Measurements from ENCODE around the gene PPM1A. TPM values are rescaled to one million over a fixed set of nuclear protein-coding genes. Genes with fewer than 3 reads are reported as not detected.

The PPM1A gene
- total and polyA plus RNA-seq, 7 donors: 54.0 to 174 (median 129) TPM

DNA sequence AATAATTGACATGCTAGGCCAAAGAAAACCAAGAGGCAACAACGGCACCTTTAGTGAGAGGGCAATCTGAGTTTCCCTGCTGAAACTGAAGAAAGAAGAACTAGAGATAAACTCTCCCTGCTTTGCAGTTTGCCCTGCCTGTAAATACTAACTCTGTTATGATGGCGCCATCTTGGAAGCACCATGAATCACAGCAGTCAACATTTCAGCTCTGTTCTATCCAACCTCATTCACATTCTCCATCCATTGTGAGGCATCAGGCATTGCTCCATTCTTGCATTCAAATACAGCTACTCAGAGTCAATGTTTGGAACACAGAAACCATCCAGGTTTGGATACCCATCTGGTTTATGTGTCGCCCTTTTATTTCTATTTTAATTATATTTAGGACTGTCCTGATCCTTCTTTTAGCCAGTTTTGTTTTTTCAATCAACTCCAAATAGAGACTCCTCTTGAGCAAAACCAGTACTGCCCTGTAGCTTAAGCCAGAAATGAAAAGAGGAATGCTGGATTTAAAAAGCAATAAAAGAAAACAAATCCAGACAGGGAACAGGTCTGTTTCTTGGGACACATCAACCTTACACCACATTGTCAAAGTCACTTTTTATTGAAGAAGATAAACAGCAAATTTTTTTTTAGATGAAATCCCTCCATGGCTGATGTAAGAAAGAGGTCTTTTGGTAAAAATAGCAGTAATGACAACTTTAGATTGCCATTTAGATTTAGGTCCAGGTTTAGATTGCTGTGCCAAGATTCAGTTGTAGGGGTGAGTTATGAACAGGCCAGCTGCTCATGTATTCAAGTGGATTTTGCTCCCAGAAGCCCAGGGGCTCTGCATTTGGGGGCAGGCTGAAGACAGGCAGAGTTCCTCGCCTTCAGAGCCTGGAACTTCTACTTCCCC, 33.3 kb upstream of the PPM1A start:
- Histone ChIP-seq H3K27me3 (ENCODE audit: insufficient read depth in 3 of 3, low read length in 2 of 3) (no peaks in the 10 kb centered on the region), H3K9me3 (no peaks in the 10 kb centered on the region), H3K4me1 (peaks cover 37% of the 10 kb centered on the region), H3K27ac (peak overlapping the region; percentile 57), H3K36me3 (ENCODE audit: insufficient read depth in 1 of 2, low read depth in 1 of 2) (no peaks in the 10 kb centered on the region), H3K4me3 (no peak overlapping the region)
- 66 to 78% (median 73%) methylated on average over 4 of the region's 4 CpGs for WGBS, 3 donors
- intact Hi-C loops (cut with DNase I): no loop called here
- ATAC-seq (peak; percentile 61 to 92 (median 83)), DNase-seq (no peak)
- TF ChIP-seq, protein P1, sequence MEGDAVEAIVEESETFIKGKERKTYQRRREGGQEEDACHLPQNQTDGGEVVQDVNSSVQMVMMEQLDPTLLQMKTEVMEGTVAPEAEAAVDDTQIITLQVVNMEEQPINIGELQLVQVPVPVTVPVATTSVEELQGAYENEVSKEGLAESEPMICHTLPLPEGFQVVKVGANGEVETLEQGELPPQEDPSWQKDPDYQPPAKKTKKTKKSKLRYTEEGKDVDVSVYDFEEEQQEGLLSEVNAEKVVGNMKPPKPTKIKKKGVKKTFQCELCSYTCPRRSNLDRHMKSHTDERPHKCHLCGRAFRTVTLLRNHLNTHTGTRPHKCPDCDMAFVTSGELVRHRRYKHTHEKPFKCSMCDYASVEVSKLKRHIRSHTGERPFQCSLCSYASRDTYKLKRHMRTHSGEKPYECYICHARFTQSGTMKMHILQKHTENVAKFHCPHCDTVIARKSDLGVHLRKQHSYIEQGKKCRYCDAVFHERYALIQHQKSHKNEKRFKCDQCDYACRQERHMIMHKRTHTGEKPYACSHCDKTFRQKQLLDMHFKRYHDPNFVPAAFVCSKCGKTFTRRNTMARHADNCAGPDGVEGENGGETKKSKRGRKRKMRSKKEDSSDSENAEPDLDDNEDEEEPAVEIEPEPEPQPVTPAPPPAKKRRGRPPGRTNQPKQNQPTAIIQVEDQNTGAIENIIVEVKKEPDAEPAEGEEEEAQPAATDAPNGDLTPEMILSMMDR (IDR thresholded peaks at IDR 0.05): no peak

DNA sequence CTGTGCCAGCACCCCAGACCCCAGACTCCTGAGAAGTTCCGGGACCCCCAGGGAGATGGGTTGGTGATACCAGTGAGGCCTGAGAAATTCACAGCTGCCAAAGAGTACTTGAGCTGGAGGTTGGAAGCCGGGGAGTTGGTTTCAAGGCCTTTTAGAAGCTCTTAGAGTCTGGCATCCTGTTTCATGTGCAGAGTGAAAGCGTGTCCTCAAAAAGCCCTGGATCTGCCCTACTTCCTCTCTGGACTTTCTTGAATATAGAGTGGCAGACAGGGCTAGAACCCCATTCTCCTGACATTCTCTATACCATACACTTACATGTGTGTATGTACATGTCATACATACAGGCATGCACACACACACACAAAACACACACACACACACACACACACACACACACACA, 31.3 kb upstream of the PPM1A start:
- H3K27me3 ChIP-seq (ENCODE audit: insufficient read depth in 3 of 3, low read length in 2 of 3): no peaks in the 10 kb centered on the region
- WGBS, 3 donors: 21 to 50% (median 28%) methylated on average over 3 of the region's 3 CpGs
- DNase-seq (no peak), ATAC-seq (peak in 2 of 4 donors; percentile 35 to 52)
- H3K27ac ChIP-seq: peak overlapping the region; percentile 50
- H3K4me3 ChIP-seq: no peak overlapping the region
- H3K36me3 ChIP-seq (ENCODE audit: insufficient read depth in 1 of 2, low read depth in 1 of 2): no peaks in the 10 kb centered on the region
- intact Hi-C loops (cut with DNase I): no loop called here
- TF ChIP-seq, protein P1 (IDR thresholded peaks at IDR 0.05): no peak
- H3K9me3 ChIP-seq: no peaks in the 10 kb centered on the region
- H3K4me1 ChIP-seq: peaks cover 46% of the 10 kb centered on the region

DNA sequence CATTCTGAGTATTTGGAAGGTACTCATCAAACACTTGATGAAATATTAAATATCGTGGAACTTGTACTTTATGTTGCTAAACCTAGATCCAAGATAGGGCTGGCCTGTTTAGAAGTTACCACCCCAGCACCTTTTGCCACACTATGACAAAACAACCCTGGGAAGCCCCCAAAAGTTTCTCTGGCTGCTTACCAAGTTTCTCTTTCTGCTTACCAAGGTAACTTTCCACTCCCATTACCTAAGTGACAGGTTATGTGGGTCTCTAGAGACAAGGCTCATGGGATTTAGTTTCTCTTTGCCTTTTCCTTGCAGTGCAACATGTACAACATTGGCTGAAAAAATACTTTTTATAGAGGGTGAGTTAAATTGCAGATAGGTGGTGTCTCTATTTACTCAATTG, 28.9 kb upstream of the PPM1A start:
- no peaks in the 10 kb centered on the region for H3K9me3 ChIP-seq
- ATAC-seq: no peak
- intact Hi-C loops (cut with DNase I): no loop called here
- 56 to 90% (median 64%) methylated on average over 1 of the region's 1 CpG for WGBS, 3 donors
- H3K36me3 ChIP-seq (ENCODE audit: insufficient read depth in 1 of 2, low read depth in 1 of 2): no peaks in the 10 kb centered on the region
- H3K27me3 ChIP-seq (ENCODE audit: insufficient read depth in 3 of 3, low read length in 2 of 3): no peaks in the 10 kb centered on the region
- DNase-seq: no peak
- peaks cover 42% of the 10 kb centered on the region for H3K4me1 ChIP-seq
- H3K4me3 ChIP-seq: no peak overlapping the region
- TF ChIP-seq, protein P1 (IDR thresholded peaks at IDR 0.05): no peak
- H3K27ac ChIP-seq: no peak overlapping the region

DNA sequence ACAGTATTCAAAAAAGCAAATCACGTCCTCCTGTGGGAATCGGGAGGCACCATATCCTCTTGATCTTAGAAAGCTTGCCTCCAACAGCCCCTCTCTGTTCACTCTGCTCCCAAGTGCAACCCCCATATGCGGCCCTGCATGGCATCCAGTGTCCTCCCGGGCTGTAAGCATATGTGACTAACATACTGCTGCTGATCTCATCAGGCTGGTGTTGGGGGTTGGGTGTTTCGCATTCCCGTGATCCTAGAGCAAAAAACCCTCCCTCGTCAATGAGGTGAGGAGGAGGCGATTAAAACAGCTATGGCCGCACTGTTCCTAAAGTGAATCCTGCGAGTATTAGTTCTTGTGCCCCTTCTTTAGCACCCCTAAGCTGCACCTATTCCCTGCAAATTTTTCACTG, 28.1 kb upstream of the PPM1A start:
- no peak for ATAC-seq

More for the DNA sequence above, 28.1 kb upstream of the PPM1A start:
- H3K4me1 ChIP-seq: peaks cover 33% of the 10 kb centered on the region
- no peaks in the 10 kb centered on the region for H3K27me3 ChIP-seq (ENCODE audit: insufficient read depth in 3 of 3, low read length in 2 of 3)
- DNase-seq: no peak
- H3K9me3 ChIP-seq: no peaks in the 10 kb centered on the region
- TF ChIP-seq, protein P1 (IDR thresholded peaks at IDR 0.05): no peak
- H3K4me3 ChIP-seq: no peak overlapping the region
- H3K27ac ChIP-seq: no peak overlapping the region
- H3K36me3 ChIP-seq (ENCODE audit: insufficient read depth in 1 of 2, low read depth in 1 of 2): no peaks in the 10 kb centered on the region
- WGBS, 3 donors: 86 to 94% (median 94%) methylated on average over 10 of the region's 10 CpGs
- intact Hi-C loops (cut with DNase I): no loop called here

All from psoas muscle (tissue), 8 donors.